ENCODE data around the gene TRA2A. TPM values are rescaled to one million over a fixed set of nuclear protein-coding genes. Genes with fewer than 3 reads are reported as not detected.
A peak's percentile ranks its signal among the peaks of the same experiment; 100 is the strongest.

TRA2A gene
- total and polyA plus RNA-seq, 9 of the 15 experiments (the other 6 are each of a cell fraction or from before 2014, with no cell fraction given), result 22.7 to 210 (median 73.9) TPM

DNA sequence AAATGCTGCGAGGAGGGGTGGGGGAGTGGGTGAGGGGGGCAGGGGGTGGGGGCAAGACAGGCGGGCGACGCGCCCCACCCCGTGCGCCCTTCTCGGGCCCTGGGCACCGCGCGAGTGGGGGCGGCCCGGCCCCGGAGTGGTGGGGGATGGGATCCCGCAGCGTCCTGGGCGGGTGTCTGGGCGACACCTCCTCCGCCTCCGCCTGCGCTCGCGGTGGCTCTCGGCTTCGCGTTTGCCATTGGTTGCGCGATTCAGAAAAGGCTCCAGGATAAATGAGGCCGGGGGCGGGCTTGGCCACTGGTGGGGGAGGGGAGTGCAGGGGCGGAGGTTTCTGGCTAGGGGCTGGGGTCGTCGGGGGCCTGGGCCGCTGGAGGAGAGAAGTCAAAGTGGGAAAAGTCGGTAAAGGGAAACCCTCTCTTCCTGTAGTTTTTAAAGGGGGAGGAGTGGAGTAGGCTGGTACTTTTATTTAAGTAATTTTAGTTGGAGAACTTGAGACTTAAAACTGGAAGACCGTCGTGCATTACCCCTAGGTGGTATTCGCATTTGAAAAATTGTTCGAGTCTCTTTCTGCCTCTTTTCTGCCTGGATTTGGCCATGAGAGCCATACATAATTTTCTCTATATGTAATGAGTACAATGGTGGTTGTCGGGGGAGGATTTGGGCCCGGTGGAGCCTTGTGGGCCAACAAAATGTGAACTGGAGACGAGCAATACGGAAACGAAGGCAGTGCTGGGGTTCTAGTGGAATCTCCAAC lies 60.5 kb downstream of the TRA2A start (continued):
- TF ChIP-seq, protein P1, sequence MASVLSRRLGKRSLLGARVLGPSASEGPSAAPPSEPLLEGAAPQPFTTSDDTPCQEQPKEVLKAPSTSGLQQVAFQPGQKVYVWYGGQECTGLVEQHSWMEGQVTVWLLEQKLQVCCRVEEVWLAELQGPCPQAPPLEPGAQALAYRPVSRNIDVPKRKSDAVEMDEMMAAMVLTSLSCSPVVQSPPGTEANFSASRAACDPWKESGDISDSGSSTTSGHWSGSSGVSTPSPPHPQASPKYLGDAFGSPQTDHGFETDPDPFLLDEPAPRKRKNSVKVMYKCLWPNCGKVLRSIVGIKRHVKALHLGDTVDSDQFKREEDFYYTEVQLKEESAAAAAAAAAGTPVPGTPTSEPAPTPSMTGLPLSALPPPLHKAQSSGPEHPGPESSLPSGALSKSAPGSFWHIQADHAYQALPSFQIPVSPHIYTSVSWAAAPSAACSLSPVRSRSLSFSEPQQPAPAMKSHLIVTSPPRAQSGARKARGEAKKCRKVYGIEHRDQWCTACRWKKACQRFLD (CRISPR knock-in tag; IDR thresholded peaks at IDR 0.05), result peak; percentile 75
- TF ChIP-seq NRF1 (conservative IDR thresholded peaks at IDR 0.05 in 1 of 2, IDR thresholded peaks at IDR 0.05 in 1 of 2) (peak in 1 of 2 experiments; percentile 30; a peak in 1 of 4 replicates), HDAC6 (IDR thresholded peaks at IDR 0.05; ENCODE audit: low read depth, low read length) (no peak), PHF21A (IDR thresholded peaks at IDR 0.05; ENCODE audit: borderline replicate concordance, low read depth) (peak; percentile 54; the same call in 1 of the 2 replicates), U2AF1 (optimal IDR thresholded peaks at IDR 0.05; ENCODE audit: low read depth, low read length) (no peak), BRD9 (IDR thresholded peaks at IDR 0.05; ENCODE audit: low read depth, partially characterized antibody) (peak; percentile 58), ZBED1 (IDR thresholded peaks at IDR 0.05) (0 out of 2 replicates have a peak, but pooled peaks have one; percentile 56), CBX8 (IDR thresholded peaks at IDR 0.05; ENCODE audit: borderline replicate concordance, extremely low read depth, low read depth, low read length, poor library complexity, severe bottlenecking) (no peak), NR2C1 (IDR thresholded peaks at IDR 0.05) (no peak), NR2C1 (tag; IDR thresholded peaks at IDR 0.05) (no peak), FIP1L1 (IDR thresholded peaks at IDR 0.05; ENCODE audit: low read depth, low read length, poor library complexity, severe bottlenecking) (peak; percentile 46)
- TF ChIP-seq, protein P2, sequence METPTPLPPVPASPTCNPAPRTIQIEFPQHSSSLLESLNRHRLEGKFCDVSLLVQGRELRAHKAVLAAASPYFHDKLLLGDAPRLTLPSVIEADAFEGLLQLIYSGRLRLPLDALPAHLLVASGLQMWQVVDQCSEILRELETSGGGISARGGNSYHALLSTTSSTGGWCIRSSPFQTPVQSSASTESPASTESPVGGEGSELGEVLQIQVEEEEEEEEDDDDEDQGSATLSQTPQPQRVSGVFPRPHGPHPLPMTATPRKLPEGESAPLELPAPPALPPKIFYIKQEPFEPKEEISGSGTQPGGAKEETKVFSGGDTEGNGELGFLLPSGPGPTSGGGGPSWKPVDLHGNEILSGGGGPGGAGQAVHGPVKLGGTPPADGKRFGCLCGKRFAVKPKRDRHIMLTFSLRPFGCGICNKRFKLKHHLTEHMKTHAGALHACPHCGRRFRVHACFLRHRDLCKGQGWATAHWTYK (CRISPR knock-in tag; IDR thresholded peaks at IDR 0.05), result no peak
- TF ChIP-seq, protein P3, sequence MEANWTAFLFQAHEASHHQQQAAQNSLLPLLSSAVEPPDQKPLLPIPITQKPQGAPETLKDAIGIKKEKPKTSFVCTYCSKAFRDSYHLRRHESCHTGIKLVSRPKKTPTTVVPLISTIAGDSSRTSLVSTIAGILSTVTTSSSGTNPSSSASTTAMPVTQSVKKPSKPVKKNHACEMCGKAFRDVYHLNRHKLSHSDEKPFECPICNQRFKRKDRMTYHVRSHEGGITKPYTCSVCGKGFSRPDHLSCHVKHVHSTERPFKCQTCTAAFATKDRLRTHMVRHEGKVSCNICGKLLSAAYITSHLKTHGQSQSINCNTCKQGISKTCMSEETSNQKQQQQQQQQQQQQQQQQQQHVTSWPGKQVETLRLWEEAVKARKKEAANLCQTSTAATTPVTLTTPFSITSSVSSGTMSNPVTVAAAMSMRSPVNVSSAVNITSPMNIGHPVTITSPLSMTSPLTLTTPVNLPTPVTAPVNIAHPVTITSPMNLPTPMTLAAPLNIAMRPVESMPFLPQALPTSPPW (CRISPR knock-in tag; IDR thresholded peaks at IDR 0.05), result peak; percentile 88
- TF ChIP-seq, protein P4, sequence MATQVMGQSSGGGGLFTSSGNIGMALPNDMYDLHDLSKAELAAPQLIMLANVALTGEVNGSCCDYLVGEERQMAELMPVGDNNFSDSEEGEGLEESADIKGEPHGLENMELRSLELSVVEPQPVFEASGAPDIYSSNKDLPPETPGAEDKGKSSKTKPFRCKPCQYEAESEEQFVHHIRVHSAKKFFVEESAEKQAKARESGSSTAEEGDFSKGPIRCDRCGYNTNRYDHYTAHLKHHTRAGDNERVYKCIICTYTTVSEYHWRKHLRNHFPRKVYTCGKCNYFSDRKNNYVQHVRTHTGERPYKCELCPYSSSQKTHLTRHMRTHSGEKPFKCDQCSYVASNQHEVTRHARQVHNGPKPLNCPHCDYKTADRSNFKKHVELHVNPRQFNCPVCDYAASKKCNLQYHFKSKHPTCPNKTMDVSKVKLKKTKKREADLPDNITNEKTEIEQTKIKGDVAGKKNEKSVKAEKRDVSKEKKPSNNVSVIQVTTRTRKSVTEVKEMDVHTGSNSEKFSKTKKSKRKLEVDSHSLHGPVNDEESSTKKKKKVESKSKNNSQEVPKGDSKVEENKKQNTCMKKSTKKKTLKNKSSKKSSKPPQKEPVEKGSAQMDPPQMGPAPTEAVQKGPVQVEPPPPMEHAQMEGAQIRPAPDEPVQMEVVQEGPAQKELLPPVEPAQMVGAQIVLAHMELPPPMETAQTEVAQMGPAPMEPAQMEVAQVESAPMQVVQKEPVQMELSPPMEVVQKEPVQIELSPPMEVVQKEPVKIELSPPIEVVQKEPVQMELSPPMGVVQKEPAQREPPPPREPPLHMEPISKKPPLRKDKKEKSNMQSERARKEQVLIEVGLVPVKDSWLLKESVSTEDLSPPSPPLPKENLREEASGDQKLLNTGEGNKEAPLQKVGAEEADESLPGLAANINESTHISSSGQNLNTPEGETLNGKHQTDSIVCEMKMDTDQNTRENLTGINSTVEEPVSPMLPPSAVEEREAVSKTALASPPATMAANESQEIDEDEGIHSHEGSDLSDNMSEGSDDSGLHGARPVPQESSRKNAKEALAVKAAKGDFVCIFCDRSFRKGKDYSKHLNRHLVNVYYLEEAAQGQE (IDR thresholded peaks at IDR 0.05; ENCODE audit: borderline replicate concordance), result no peak
- TF ChIP-seq, protein P4 (CRISPR knock-in tag; IDR thresholded peaks at IDR 0.05; ENCODE audit: low read depth), result 0 out of 2 replicates have a peak, but pooled peaks have one; percentile 30

Measured in K562 (cell line).